Measurements from ENCODE around the gene ACKR3. TPM values are rescaled to one million over a fixed set of nuclear protein-coding genes. Genes with fewer than 3 reads are reported as not detected.

The ACKR3 gene
- total RNA-seq, 1 donor from 2014 or later = 9.1 TPM

GRCh38 chr2:236614551-236614950 is 44.9 kb downstream of the ACKR3 start:
- no peak for TF ChIP-seq CTCF (IDR thresholded peaks at IDR 0.05)
- Histone ChIP-seq H3K9me3 (no peaks in the 10 kb centered on the region), H3K27me3 (no peaks in the 10 kb centered on the region), H3K4me3 (no peak overlapping the region), H3K27ac (no peak overlapping the region), H3K36me3 (no peaks in the 10 kb centered on the region), H3K4me1 (no peaks in the 10 kb centered on the region)
- DNase-seq (no peak), ATAC-seq (no peak)
- intact Hi-C loops (cut with DNase I) = no loop called here

- Histone ChIP-seq H3K4me1 (no peaks in the 10 kb centered on the region), H3K9me3 (no peaks in the 10 kb centered on the region), H3K27ac (no peak overlapping the region), H3K36me3 (no peaks in the 10 kb centered on the region), H3K4me3 (no peak overlapping the region), H3K27me3 (no peaks in the 10 kb centered on the region)
- DNase-seq = no peak
- no peak for ATAC-seq
- intact Hi-C loops (cut with DNase I) = no loop called here
- TF ChIP-seq CTCF (IDR thresholded peaks at IDR 0.05) = no peak
Measured at GRCh38 chr2:236616031-236616430, 46.4 kb downstream of the ACKR3 start.

- intact Hi-C loops (cut with DNase I) = no loop called here
- H3K4me1 ChIP-seq = no peaks in the 10 kb centered on the region
- no peak overlapping the region for H3K4me3 ChIP-seq
- no peak for TF ChIP-seq CTCF (IDR thresholded peaks at IDR 0.05)
- no peak for ATAC-seq
- H3K27me3 ChIP-seq = no peaks in the 10 kb centered on the region
- no peak overlapping the region for H3K27ac ChIP-seq
- H3K36me3 ChIP-seq = no peaks in the 10 kb centered on the region
- H3K9me3 ChIP-seq = no peaks in the 10 kb centered on the region
- no peak for DNase-seq
Measured at GRCh38 chr2:236616624-236617023, 47.0 kb downstream of the ACKR3 start.

GRCh38 chr2:236617221-236617737 is 47.7 kb downstream of the ACKR3 start:
- intact Hi-C loops (cut with DNase I) = no loop called here
- Histone ChIP-seq H3K4me1 (no peaks in the 10 kb centered on the region), H3K4me3 (no peak overlapping the region), H3K27ac (no peak overlapping the region), H3K27me3 (no peaks in the 10 kb centered on the region), H3K36me3 (no peaks in the 10 kb centered on the region), H3K9me3 (no peaks in the 10 kb centered on the region)
- TF ChIP-seq CTCF (IDR thresholded peaks at IDR 0.05) = no peak
- no peak for DNase-seq
- no peak for ATAC-seq

GRCh38 chr2:236617796-236618195 is 48.2 kb downstream of the ACKR3 start:
- Histone ChIP-seq H3K4me3 (no peak overlapping the region), H3K9me3 (no peaks in the 10 kb centered on the region), H3K27me3 (no peaks in the 10 kb centered on the region), H3K4me1 (no peaks in the 10 kb centered on the region), H3K36me3 (no peaks in the 10 kb centered on the region), H3K27ac (no peak overlapping the region)
- ATAC-seq (no peak), DNase-seq (no peak)
- intact Hi-C loops (cut with DNase I) = no loop called here
- no peak for TF ChIP-seq CTCF (IDR thresholded peaks at IDR 0.05)

- TF ChIP-seq CTCF (IDR thresholded peaks at IDR 0.05) = no peak
- ATAC-seq = no peak
- H3K27me3 ChIP-seq = no peaks in the 10 kb centered on the region
- H3K27ac ChIP-seq = no peak overlapping the region
- no peaks in the 10 kb centered on the region for H3K4me1 ChIP-seq
- intact Hi-C loops (cut with DNase I) = no loop called here
- no peaks in the 10 kb centered on the region for H3K9me3 ChIP-seq
- no peak for DNase-seq
- H3K36me3 ChIP-seq = no peaks in the 10 kb centered on the region
- H3K4me3 ChIP-seq = no peak overlapping the region
Measured at GRCh38 chr2:236618370-236618769, 48.7 kb downstream of the ACKR3 start.
